Activated T-cell treated with anti-CD3 and anti-CD28 coated beads, Interleukin-2, amount 50 U/mL, for 72 hours (primary cell): ENCODE results near the gene HOXB2. TPM values are rescaled to one million over a fixed set of nuclear protein-coding genes. Genes with fewer than 3 reads are reported as not detected.

Experiments used
- ATAC-seq, 2 donors: fragments of 150-1000 bp; cut with Tn5 transposase; replicated peaks in 1 of 2; 2 replicates each; pipeline ENCODE4 v1.10.0; 2021; ENCODE audit warnings: moderate library complexity in 2 of 2, mild to moderate bottlenecking in 1 of 2
- DNase-seq, 2 donors: peaks; one replicate each; pipeline ENCODE4 v3.0.0; 2021 to 2022; ENCODE audit warnings: mixed read lengths in 1 of 2
- H3K27ac Mint-ChIP-seq: one replicate; pipeline ENCODE4 v1.8.0; 2022; ENCODE audit warnings: mild to moderate bottlenecking, moderate library complexity, mixed read lengths
- H3K27me3 Mint-ChIP-seq: one replicate; pipeline ENCODE4 v1.8.0; 2022; ENCODE audit warnings: low read depth, mixed read lengths
- H3K36me3 Mint-ChIP-seq, 2 donors: one replicate each; pipeline ENCODE4 v1.8.0; 2022; ENCODE audit warnings: mixed read lengths in 2 of 2, mild to moderate bottlenecking in 1 of 2; ENCODE audit not compliant: insufficient read depth in 2 of 2
- H3K4me1 Mint-ChIP-seq: one replicate; pipeline ENCODE4 v1.8.0; 2022; ENCODE audit warnings: low read depth, mixed read lengths
- H3K4me3 Mint-ChIP-seq, 2 donors: one replicate each; pipeline ENCODE4 v1.8.0; 2022; ENCODE audit warnings: mild to moderate bottlenecking in 2 of 2, mixed read lengths in 2 of 2, moderate library complexity in 2 of 2
- H3K9me3 Mint-ChIP-seq, 2 donors: one replicate each; pipeline ENCODE4 v1.8.0; 2022; ENCODE audit warnings: mixed read lengths in 2 of 2
- total RNA-seq, 2 donors: library from RNA; stranded (reverse); gene quantifications; one replicate each; pipeline ENCODE4 v1.2.3, GENCODE V29; 2022

The HOXB2 gene
- total RNA-seq, 2 donors from 2014 or later = 18.1 to 37.7 TPM

GRCh38 chr17:48558831-48559121 is 13.9 kb upstream of the HOXB2 start:
- Mint-ChIP-seq H3K4me1 (peaks cover 4% of the 10 kb centered on the region), H3K9me3 (no peaks in the 10 kb centered on the region), H3K27ac (no peak overlapping the region), H3K36me3 (peaks cover 0 to 2% of the 10 kb centered on the region in 2 donors), H3K27me3 (peaks cover 28% of the 10 kb centered on the region), H3K4me3 (no peak overlapping the region)
- no peak for DNase-seq
- ATAC-seq = no peak

DNA sequence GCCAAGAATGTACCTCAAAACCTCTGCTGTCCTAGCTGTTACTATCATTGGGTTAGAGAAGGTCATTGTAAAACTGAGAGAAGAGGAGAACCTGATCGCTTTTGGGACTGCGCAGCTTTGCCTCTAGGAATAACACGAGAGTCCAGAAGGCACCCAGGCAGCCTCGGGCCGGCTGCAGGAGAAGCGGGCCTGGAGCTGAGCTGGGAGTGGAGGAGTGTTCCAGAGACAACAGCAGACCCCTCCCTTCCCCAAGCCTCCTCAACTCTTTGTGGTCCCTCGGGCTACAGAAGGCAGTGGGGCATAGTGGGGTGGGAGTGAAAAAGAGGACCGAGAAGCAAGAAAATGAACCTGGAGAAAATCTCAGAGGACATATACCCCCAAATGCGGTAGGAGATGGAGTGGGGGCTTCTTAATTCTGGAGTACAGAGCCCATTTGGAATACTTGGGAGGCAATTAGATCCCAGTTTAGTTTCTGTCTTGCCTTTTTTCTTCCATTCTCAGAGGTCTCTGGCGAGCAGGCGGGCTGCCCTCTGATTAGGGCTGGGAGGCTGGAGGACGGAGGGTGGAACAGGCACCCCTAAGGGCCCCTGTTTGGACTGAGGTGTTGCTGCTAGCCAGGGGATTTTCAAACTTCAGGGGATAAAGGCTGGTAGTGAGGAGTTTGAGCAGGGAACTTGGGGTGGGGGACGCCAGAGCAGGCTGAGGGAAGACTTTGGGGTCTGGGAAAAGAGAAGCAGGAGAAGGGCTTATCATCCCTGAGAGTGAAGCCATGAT is 13.3 kb upstream of the HOXB2 start:
- H3K4me3 Mint-ChIP-seq = no peak overlapping the region
- peaks cover 4% of the 10 kb centered on the region for H3K4me1 Mint-ChIP-seq
- peaks cover 23% of the 10 kb centered on the region for H3K27me3 Mint-ChIP-seq
- H3K27ac Mint-ChIP-seq = no peak overlapping the region
- DNase-seq (no peak), ATAC-seq (no peak)
- peaks cover 0 to 2% of the 10 kb centered on the region in 2 donors for H3K36me3 Mint-ChIP-seq
- H3K9me3 Mint-ChIP-seq = no peaks in the 10 kb centered on the region

- peaks cover 0 to 2% of the 10 kb centered on the region in 2 donors for H3K36me3 Mint-ChIP-seq
- ATAC-seq (no peak), DNase-seq (no peak)
- H3K4me3 Mint-ChIP-seq = peak overlapping the region; percentile 54 to 67
- no peaks in the 10 kb centered on the region for H3K9me3 Mint-ChIP-seq
- peaks cover 16% of the 10 kb centered on the region for H3K27me3 Mint-ChIP-seq
- H3K4me1 Mint-ChIP-seq = peaks cover 4% of the 10 kb centered on the region
- no peak overlapping the region for H3K27ac Mint-ChIP-seq
Observed at GRCh38 chr17:48556576-48557401, 11.9 kb upstream of the HOXB2 start.

DNA sequence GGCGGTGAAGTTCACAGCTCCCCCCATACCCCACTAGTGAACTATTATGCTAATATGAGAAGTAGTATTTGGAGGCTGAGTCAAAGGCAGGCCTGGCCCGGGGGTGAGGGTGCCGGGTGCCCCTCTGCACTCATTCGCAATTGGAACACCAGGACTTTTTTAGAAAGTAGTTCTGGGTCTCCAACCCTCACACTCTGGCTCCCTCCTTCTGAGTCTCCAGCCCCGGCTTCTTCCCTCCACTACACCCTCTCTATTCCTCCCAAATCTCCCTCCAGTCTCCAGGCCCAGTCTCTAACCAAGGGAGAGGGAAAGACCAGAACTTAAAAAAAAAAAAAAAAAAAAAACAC is 11.3 kb upstream of the HOXB2 start:
- Mint-ChIP-seq H3K4me3 (peak overlapping the region; percentile 54 to 67), H3K27me3 (peaks cover 16% of the 10 kb centered on the region), H3K36me3 (peaks cover 0 to 2% of the 10 kb centered on the region in 2 donors), H3K27ac (no peak overlapping the region), H3K9me3 (no peaks in the 10 kb centered on the region), H3K4me1 (peaks cover 4% of the 10 kb centered on the region)
- ATAC-seq (no peak), DNase-seq (no peak)

GRCh38 chr17:48555258-48556228 is 10.6 kb upstream of the HOXB2 start:
- peaks cover 4% of the 10 kb centered on the region for H3K4me1 Mint-ChIP-seq
- ATAC-seq = peak; percentile 54 to 77
- peak overlapping the region; percentile 79 for H3K27ac Mint-ChIP-seq
- peaks cover 0 to 2% of the 10 kb centered on the region in 2 donors for H3K36me3 Mint-ChIP-seq
- H3K27me3 Mint-ChIP-seq = peaks cover 16% of the 10 kb centered on the region
- H3K4me3 Mint-ChIP-seq = peak overlapping the region; percentile 82 to 92
- H3K9me3 Mint-ChIP-seq = no peaks in the 10 kb centered on the region
- DNase-seq = no peak

DNA sequence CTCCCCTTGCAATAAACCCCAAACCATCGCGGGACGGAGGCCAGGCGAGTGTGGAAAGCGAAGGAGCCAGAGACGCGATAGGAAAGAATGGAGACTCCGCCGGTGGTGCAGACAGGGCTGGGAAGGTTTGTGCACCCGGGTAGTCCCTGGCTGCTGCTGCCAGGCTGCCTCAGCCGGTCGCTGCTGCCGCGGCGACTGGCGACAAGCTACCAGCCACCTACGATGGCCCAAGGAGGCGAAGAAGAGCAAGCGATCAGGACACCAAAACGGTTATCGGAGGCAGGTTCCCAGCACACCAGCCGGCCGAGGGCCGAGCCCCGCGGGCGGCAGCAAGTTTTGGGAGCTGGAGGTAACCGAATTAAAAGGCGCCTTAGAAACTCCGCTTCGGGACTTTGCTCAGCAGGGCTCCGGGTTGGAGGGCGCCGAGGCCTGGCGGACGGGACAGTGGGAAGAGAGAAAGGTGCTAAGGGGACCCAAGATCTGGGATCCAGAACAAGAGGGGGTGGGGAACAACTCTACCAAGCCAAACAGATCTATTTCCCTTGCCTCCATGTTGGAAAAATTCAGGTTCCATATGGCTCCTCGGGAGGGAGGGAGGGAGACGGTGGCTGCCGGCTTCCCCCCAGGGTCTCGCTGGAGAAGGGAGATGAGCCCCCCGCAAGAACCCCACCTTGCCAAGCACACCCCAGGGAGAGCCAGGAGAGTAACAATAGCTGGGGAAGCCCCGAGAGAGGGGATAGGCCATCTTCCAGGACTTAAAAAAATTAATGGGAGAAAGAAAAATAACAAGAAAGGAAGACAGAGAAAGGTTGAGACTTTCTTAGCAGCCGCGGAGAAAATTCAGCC is 9.7 kb upstream of the HOXB2 start:
- no peaks in the 10 kb centered on the region for H3K9me3 Mint-ChIP-seq
- no peak for ATAC-seq

GRCh38 chr17:48553826-48554225 is 8.9 kb upstream of the HOXB2 start:
- no peak for ATAC-seq
- H3K36me3 Mint-ChIP-seq = peaks cover 0 to 2% of the 10 kb centered on the region in 2 donors
- peaks cover 4% of the 10 kb centered on the region for H3K4me1 Mint-ChIP-seq
- H3K4me3 Mint-ChIP-seq = no peak overlapping the region
- H3K9me3 Mint-ChIP-seq = no peaks in the 10 kb centered on the region
- H3K27me3 Mint-ChIP-seq = peaks cover 16% of the 10 kb centered on the region
- no peak overlapping the region for H3K27ac Mint-ChIP-seq
- no peak for DNase-seq

More for the DNA sequence above, 9.7 kb upstream of the HOXB2 start:
- Mint-ChIP-seq H3K27me3 (peaks cover 16% of the 10 kb centered on the region), H3K4me1 (peaks cover 4% of the 10 kb centered on the region), H3K36me3 (peaks cover 0 to 2% of the 10 kb centered on the region in 2 donors), H3K4me3 (peak overlapping the region; percentile 82 to 92), H3K27ac (peak overlapping the region; percentile 14)
- no peak for DNase-seq

DNA sequence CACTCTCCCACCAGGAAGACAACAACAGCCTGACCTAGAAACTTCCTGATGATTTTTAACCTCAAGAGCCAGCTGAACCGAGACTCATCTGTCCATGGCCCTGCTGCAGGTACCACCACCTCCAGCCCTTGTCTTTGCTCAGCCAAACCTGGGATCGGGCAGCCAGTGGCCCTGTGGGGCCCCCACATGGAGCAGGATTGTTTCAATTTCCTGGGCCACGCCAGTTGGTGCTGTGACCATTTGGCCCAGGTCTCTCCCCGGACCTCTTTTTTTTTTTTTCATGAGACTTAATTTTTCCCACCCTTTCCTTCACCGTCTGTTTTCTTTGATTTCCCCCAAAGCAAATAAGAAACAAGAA is 8.3 kb upstream of the HOXB2 start:
- H3K4me1 Mint-ChIP-seq = peaks cover 10% of the 10 kb centered on the region
- ATAC-seq (no peak), DNase-seq (no peak)
- H3K4me3 Mint-ChIP-seq = no peak overlapping the region
- peaks cover 16% of the 10 kb centered on the region for H3K27me3 Mint-ChIP-seq
- no peaks in the 10 kb centered on the region for H3K9me3 Mint-ChIP-seq
- H3K27ac Mint-ChIP-seq = no peak overlapping the region
- peaks cover 0 to 2% of the 10 kb centered on the region in 2 donors for H3K36me3 Mint-ChIP-seq

DNA sequence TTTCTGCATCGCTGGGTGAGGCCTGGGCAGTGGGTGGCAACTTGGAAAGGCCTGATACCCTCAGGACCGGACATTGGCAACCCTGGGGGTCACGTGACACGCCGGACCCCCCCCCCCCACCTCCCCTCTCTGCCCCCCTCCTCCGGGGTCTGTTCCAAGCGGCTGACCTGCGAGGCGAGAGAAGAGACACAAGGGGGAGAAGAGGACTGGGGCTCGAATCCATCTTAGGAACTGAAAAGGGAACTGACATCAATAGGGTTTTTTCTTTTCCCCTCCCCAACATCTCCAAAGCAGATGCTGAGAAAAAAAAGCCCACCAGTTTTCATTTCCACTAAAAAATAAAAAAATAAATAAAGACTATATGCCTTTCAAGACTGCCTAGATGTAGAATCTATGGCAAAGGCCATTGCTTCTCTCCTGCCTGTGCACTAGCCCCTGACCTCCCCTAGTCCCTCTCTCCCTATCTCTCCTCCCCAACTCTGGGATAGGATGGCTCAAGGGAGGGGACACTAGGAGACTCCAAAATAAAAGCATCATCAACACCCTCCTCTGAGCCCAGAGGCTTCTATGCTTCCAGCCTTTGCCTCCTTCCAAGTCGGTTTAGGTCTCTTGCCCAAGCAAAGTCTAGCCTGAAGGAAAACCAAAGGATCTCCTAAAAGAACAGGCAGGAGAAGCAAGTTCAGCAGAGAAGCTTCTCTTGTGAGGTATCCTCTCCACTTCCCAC is 7.7 kb upstream of the HOXB2 start:
- DNase-seq = no peak
- no peak overlapping the region for H3K27ac Mint-ChIP-seq
- H3K27me3 Mint-ChIP-seq = peaks cover 16% of the 10 kb centered on the region
- no peak for ATAC-seq
- no peak overlapping the region for H3K4me3 Mint-ChIP-seq
- no peaks in the 10 kb centered on the region for H3K9me3 Mint-ChIP-seq
- peaks cover 0 to 2% of the 10 kb centered on the region in 2 donors for H3K36me3 Mint-ChIP-seq
- H3K4me1 Mint-ChIP-seq = peaks cover 15% of the 10 kb centered on the region

DNA sequence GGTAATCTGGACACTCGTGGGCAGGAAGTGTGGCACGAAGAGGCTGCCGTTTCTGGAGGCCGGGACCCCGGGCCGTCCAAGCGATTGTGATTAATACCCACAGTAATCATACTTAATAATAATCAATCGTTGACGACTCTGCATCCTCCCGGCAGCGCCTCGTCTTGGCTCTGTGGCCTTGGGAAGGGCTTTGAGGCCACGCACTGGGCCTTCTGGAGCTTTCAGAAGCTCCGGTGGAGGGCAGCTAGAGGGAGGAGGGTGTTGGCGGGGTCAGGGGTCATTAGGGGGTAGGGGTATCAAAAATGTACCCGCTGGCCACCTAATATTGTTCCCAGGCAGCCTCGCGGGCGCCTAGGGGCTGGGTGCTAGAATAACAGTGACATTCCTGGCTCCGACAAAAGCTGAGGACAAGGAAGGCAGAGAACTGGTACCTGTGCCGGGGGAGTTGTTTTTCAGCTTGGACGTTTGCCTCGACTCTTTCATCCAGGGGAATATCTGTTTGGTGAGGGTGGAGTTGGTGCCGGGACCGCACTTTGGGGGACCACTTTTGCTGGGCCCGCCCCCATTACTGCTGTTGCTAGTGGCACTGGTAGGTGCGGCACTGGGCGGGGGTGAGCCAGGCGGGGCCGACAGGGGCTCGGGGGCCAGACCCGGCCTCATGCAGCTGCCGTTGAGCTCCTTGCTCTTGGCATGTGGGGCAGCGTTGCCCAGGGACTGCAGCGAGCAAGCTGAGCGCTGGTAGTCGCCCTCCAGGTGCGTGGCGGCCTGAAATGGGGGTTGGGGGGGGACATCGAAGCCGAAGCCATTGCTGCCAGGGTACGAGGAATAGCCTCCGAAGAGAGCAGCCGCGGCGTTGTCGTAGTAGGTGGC is 6.9 kb upstream of the HOXB2 start:
- H3K9me3 Mint-ChIP-seq = no peaks in the 10 kb centered on the region
- ATAC-seq = no peak
- H3K36me3 Mint-ChIP-seq = peaks cover 0 to 2% of the 10 kb centered on the region in 2 donors
- no peak overlapping the region for H3K4me3 Mint-ChIP-seq
- H3K27me3 Mint-ChIP-seq = peaks cover 13% of the 10 kb centered on the region
- no peak for DNase-seq
- H3K27ac Mint-ChIP-seq = no peak overlapping the region
- H3K4me1 Mint-ChIP-seq = peaks cover 19% of the 10 kb centered on the region

GRCh38 chr17:48551214-48551555 is 6.3 kb upstream of the HOXB2 start:
- Mint-ChIP-seq H3K27ac (no peak overlapping the region), H3K27me3 (peaks cover 6% of the 10 kb centered on the region), H3K9me3 (no peaks in the 10 kb centered on the region), H3K4me3 (no peak overlapping the region), H3K36me3 (peaks cover 0 to 2% of the 10 kb centered on the region in 2 donors), H3K4me1 (peaks cover 24% of the 10 kb centered on the region)
- no peak for ATAC-seq
- no peak for DNase-seq
